Measurements from ENCODE around the gene VPS35L.

- TF ChIP-seq ARID4A (CRISPR knock-in tag; IDR thresholded peaks at IDR 0.05; ENCODE audit: borderline replicate concordance) (no peak), ELF1 (CRISPR knock-in tag; IDR thresholded peaks at IDR 0.05) (no peak), UBTF (CRISPR knock-in tag; IDR thresholded peaks at IDR 0.05) (no peak), RELA (CRISPR knock-in tag; IDR thresholded peaks at IDR 0.05) (no peak), ZBTB7A (CRISPR knock-in tag; IDR thresholded peaks at IDR 0.05) (no peak), BHLHE40 (IDR thresholded peaks at IDR 0.05; ENCODE audit: low read length) (no peak), POLR2A (IDR thresholded peaks at IDR 0.05; ENCODE audit: insufficient read depth in 1 of 2, low read depth in 2 of 2, low read length in 2 of 2) (no peak), ZNF451 (CRISPR knock-in tag; IDR thresholded peaks at IDR 0.05) (no peak)
- TF ChIP-seq, protein P1, sequence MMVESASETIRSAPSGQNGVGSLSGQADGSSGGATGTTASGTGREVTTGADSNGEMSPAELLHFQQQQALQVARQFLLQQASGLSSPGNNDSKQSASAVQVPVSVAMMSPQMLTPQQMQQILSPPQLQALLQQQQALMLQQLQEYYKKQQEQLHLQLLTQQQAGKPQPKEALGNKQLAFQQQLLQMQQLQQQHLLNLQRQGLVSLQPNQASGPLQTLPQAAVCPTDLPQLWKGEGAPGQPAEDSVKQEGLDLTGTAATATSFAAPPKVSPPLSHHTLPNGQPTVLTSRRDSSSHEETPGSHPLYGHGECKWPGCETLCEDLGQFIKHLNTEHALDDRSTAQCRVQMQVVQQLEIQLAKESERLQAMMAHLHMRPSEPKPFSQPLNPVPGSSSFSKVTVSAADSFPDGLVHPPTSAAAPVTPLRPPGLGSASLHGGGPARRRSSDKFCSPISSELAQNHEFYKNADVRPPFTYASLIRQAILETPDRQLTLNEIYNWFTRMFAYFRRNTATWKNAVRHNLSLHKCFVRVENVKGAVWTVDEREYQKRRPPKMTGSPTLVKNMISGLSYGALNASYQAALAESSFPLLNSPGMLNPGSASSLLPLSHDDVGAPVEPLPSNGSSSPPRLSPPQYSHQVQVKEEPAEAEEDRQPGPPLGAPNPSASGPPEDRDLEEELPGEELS (CRISPR knock-in tag; IDR thresholded peaks at IDR 0.05), result no peak
Observed at GRCh38 chr16:19687279-19687678, 131.8 kb downstream of the VPS35L start.

All from HepG2 (cell line).